Measurements from ENCODE around the gene ALDH3B2. TPM values are rescaled to one million over a fixed set of nuclear protein-coding genes. Genes with fewer than 3 reads are reported as not detected.

Gene ALDH3B2
- total RNA-seq, 1 donor from 2014 or later = not detected

- H3K4me3 ChIP-seq = no peak overlapping the region
- intact Hi-C loops (cut with DNase I) = no loop called here
- no peaks in the 10 kb centered on the region for H3K36me3 ChIP-seq
- H3K4me1 ChIP-seq = no peaks in the 10 kb centered on the region
- no peaks in the 10 kb centered on the region for H3K9me3 ChIP-seq
- no peak overlapping the region for H3K27ac ChIP-seq
- DNase-seq (ENCODE audit: low spot score in 2 of 2) = no peak
- H3K27me3 ChIP-seq = no peaks in the 10 kb centered on the region
- TF ChIP-seq CTCF (IDR thresholded peaks at IDR 0.05) = no peak
Observed at GRCh38 chr11:67673902-67674301, 521 bp downstream of the ALDH3B2 start.

- H3K9me3 ChIP-seq = no peaks in the 10 kb centered on the region
- DNase-seq (ENCODE audit: low spot score in 2 of 2) = no peak
- H3K36me3 ChIP-seq = no peaks in the 10 kb centered on the region
- H3K27ac ChIP-seq = no peak overlapping the region
- no peaks in the 10 kb centered on the region for H3K27me3 ChIP-seq
- no peak for TF ChIP-seq CTCF (IDR thresholded peaks at IDR 0.05)
- H3K4me3 ChIP-seq = no peak overlapping the region
- H3K4me1 ChIP-seq = no peaks in the 10 kb centered on the region
- intact Hi-C loops (cut with DNase I) = no loop called here
Observed at GRCh38 chr11:67673358-67673757, 1.1 kb downstream of the ALDH3B2 start.

- H3K27ac ChIP-seq = no peak overlapping the region
- no peak overlapping the region for H3K4me3 ChIP-seq
- H3K9me3 ChIP-seq = no peaks in the 10 kb centered on the region
- no peak for DNase-seq (ENCODE audit: low spot score in 2 of 2)
- intact Hi-C loops (cut with DNase I) = no loop called here
- H3K4me1 ChIP-seq = no peaks in the 10 kb centered on the region
- TF ChIP-seq CTCF (IDR thresholded peaks at IDR 0.05) = no peak
- no peaks in the 10 kb centered on the region for H3K36me3 ChIP-seq
- no peaks in the 10 kb centered on the region for H3K27me3 ChIP-seq
Observed at GRCh38 chr11:67671211-67671520, 3.3 kb downstream of the ALDH3B2 start.

- no peaks in the 10 kb centered on the region for H3K4me1 ChIP-seq
- DNase-seq (ENCODE audit: low spot score in 2 of 2) = no peak
- H3K36me3 ChIP-seq = no peaks in the 10 kb centered on the region
- H3K27ac ChIP-seq = no peak overlapping the region
- no peak overlapping the region for H3K4me3 ChIP-seq
- no peak for TF ChIP-seq CTCF (IDR thresholded peaks at IDR 0.05)
- intact Hi-C loops (cut with DNase I) = no loop called here
- H3K9me3 ChIP-seq = no peaks in the 10 kb centered on the region
- no peaks in the 10 kb centered on the region for H3K27me3 ChIP-seq
Observed at GRCh38 chr11:67670316-67671210, 3.9 kb downstream of the ALDH3B2 start.

GRCh38 chr11:67668192-67668551 lies 6.3 kb downstream of the ALDH3B2 start:
- intact Hi-C loops (cut with DNase I) = no loop called here
- Histone ChIP-seq H3K27ac (no peak overlapping the region), H3K36me3 (no peaks in the 10 kb centered on the region), H3K27me3 (no peaks in the 10 kb centered on the region), H3K9me3 (no peaks in the 10 kb centered on the region), H3K4me1 (no peaks in the 10 kb centered on the region), H3K4me3 (no peak overlapping the region)
- DNase-seq (ENCODE audit: low spot score in 2 of 2) = no peak
- no peak for TF ChIP-seq CTCF (IDR thresholded peaks at IDR 0.05)
